ENCODE measurements around the gene KLHL6.
A peak's percentile ranks its signal among the peaks of the same experiment; 100 is the strongest.
"Not testable (repeated sequence)": the region's sequence is repeated elsewhere in the genome, so short reads cannot be mapped to it uniquely, and the experiment has no call there.

The KLHL6 gene

GRCh38 chr3:183555541-183556081 is at the start of gene KLHL6:
Gene KLHL6, minus strand, starts transcription at chr3:183555706. Its CDS starts 53 bp downstream, at chr3:183555653.
- no peak for DNase-seq (ENCODE audit: low spot score)

GRCh38 chr3:183597959-183598358 is 42.5 kb upstream of the KLHL6 start:
- no peak for DNase-seq (ENCODE audit: low spot score)

GRCh38 chr3:183594636-183595035 is 39.1 kb upstream of the KLHL6 start:
- no peak for DNase-seq (ENCODE audit: low spot score)

GRCh38 chr3:183592821-183593220 is 37.3 kb upstream of the KLHL6 start:
- no peak for DNase-seq (ENCODE audit: low spot score)

GRCh38 chr3:183591881-183592521 is 36.5 kb upstream of the KLHL6 start:
- DNase-seq (ENCODE audit: low spot score) = no peak

- DNase-seq (ENCODE audit: low spot score) = no peak
These were observed 34.9 kb upstream of the KLHL6 start for GRCh38 chr3:183590442-183590841.

GRCh38 chr3:183587336-183587735 is 31.8 kb upstream of the KLHL6 start:
- DNase-seq (ENCODE audit: low spot score) = no peak

- DNase-seq (ENCODE audit: low spot score) = no peak
These were observed 31.0 kb upstream of the KLHL6 start for GRCh38 chr3:183586477-183586876.

- no peak for DNase-seq (ENCODE audit: low spot score)
These were observed 29.4 kb upstream of the KLHL6 start for GRCh38 chr3:183584914-183585280.

GRCh38 chr3:183584246-183584913 is 28.9 kb upstream of the KLHL6 start:
- peak; percentile 75 for DNase-seq (ENCODE audit: low spot score)

- DNase-seq (ENCODE audit: low spot score) = no peak
These were observed 28.1 kb upstream of the KLHL6 start for GRCh38 chr3:183583331-183584245.

- no peak for DNase-seq (ENCODE audit: low spot score)
These were observed 26.7 kb upstream of the KLHL6 start for GRCh38 chr3:183582161-183582560.

GRCh38 chr3:183581496-183582155 is 26.1 kb upstream of the KLHL6 start:
- no peak for DNase-seq (ENCODE audit: low spot score)

- DNase-seq (ENCODE audit: low spot score) = no peak
These were observed 24.7 kb upstream of the KLHL6 start for GRCh38 chr3:183579967-183580900.

GRCh38 chr3:183578179-183578578 is 22.7 kb upstream of the KLHL6 start:
- DNase-seq (ENCODE audit: low spot score) = no peak

- DNase-seq (ENCODE audit: low spot score) = no peak
These were observed 21.8 kb upstream of the KLHL6 start for GRCh38 chr3:183577346-183577745.

GRCh38 chr3:183576487-183577107 is 21.1 kb upstream of the KLHL6 start:
- no peak for DNase-seq (ENCODE audit: low spot score)

- no peak for DNase-seq (ENCODE audit: low spot score)
These were observed 17.4 kb upstream of the KLHL6 start for GRCh38 chr3:183572935-183573334.

GRCh38 chr3:183570191-183570590 is 14.7 kb upstream of the KLHL6 start:
- not testable (repeated sequence) for DNase-seq (ENCODE audit: low spot score)

- no peak for DNase-seq (ENCODE audit: low spot score)
These were observed 11.4 kb upstream of the KLHL6 start for GRCh38 chr3:183566880-183567279.

Measured in left forelimb (tissue), 1 donor.